Smooth muscle cell (in vitro differentiated cells): ENCODE data around the gene B4GALT6. TPM values are rescaled to one million over a fixed set of nuclear protein-coding genes. Genes with fewer than 3 reads are reported as not detected.
A peak's percentile ranks its signal among the peaks of the same experiment; 100 is the strongest.

Source experiments
- DNase-seq: peaks from one replicate; lab custom pipeline; 2025; ENCODE audit not compliant: unreplicated experiment; lab: John Stamatoyannopoulos, UW
- H2AFZ ChIP-seq: fragments of 200-600 bp; sonication (generic); 2 replicates; pipeline ENCODE4 v1.6.0; 2016; ENCODE audit warnings: antibody characterized with exemption, low read depth, mild to moderate bottlenecking
- H3F3A ChIP-seq: fragments of 200-600 bp; sonication (generic); 2 replicates; pipeline ENCODE4 v1.6.0; 2017; ENCODE audit warnings: antibody characterized with exemption, low read depth
- H3K27ac ChIP-seq: fragments of 200-600 bp; sonication (generic); 2 replicates; pipeline ENCODE4 v1.5.1; 2016; ENCODE audit warnings: low read depth, mild to moderate bottlenecking
- H3K27me3 ChIP-seq: fragments of 200-600 bp; sonication (generic); 2 replicates; pipeline ENCODE4 v1.6.1; 2016; ENCODE audit warnings: low read depth, mild to moderate bottlenecking
- H3K36me3 ChIP-seq: fragments of 200-600 bp; sonication (generic); 2 replicates; pipeline ENCODE4 v1.5.1; 2016; ENCODE audit warnings: low read depth
- H3K4me1 ChIP-seq: fragments of 200-600 bp; sonication (generic); 2 replicates; pipeline ENCODE4 v1.5.1; 2016; ENCODE audit warnings: low read depth
- H3K4me2 ChIP-seq: fragments of 200-600 bp; sonication (generic); 2 replicates; pipeline ENCODE4 v1.6.0; 2016; ENCODE audit warnings: mild to moderate bottlenecking
- H3K4me3 ChIP-seq: fragments of 200-600 bp; sonication (generic); 2 replicates; pipeline ENCODE4 v1.5.1; 2016; ENCODE audit warnings: mild to moderate bottlenecking
- H3K79me2 ChIP-seq: fragments of 200-600 bp; sonication (generic); 2 replicates; pipeline ENCODE4 v1.6.0; 2016; ENCODE audit warnings: low read depth, mild to moderate bottlenecking
- H3K9ac ChIP-seq: fragments of 200-600 bp; sonication (generic); 2 replicates; pipeline ENCODE4 v1.6.0; 2016; ENCODE audit warnings: low read depth
- H3K9me3 ChIP-seq: fragments of 200-600 bp; sonication (generic); replicated peaks from 2 replicates; pipeline ENCODE4 v1.5.1; 2016; ENCODE audit warnings: low read depth
- H4K20me1 ChIP-seq: fragments of 200-600 bp; sonication (generic); 2 replicates; pipeline ENCODE4 v1.6.0; 2016; ENCODE audit warnings: low read depth
- CTCF ChIP-seq: fragments of 200-600 bp; sonication (generic); IDR thresholded peaks from 2 replicates; pipeline ENCODE4 v1.5.1; 2017; ENCODE audit warnings: borderline replicate concordance, mild to moderate bottlenecking, antibody characterized with exemption; ENCODE audit not compliant: insufficient read depth, poor library complexity, severe bottlenecking
- WGBS: methylation state at CpG from one replicate; pipeline ENCODE4 v1.1.7; 2016; ENCODE audit warnings: low lambda C conversion rate; 5-methylcytosine and 5-hydroxymethylcytosine counted together
- polyA plus RNA-seq: library from polyadenylated mRNA; unstranded; fragments of >200 nt; fragmentation: Nextera tagmentation; extraction: Ambion mirVana; gene quantifications from 2 replicates; pipeline ENCODE4 v1.2.1, GENCODE V29; 2016
- total RNA-seq: library from RNA; depleted of rRNA; stranded (reverse); fragments of >200 nt; gene quantifications from 2 replicates; pipeline ENCODE4 v1.2.3, GENCODE V29; 2014

The B4GALT6 gene
- total and polyA plus RNA-seq, 2 experiments from 2014 or later, result 4.0 to 15.1 TPM

DNA sequence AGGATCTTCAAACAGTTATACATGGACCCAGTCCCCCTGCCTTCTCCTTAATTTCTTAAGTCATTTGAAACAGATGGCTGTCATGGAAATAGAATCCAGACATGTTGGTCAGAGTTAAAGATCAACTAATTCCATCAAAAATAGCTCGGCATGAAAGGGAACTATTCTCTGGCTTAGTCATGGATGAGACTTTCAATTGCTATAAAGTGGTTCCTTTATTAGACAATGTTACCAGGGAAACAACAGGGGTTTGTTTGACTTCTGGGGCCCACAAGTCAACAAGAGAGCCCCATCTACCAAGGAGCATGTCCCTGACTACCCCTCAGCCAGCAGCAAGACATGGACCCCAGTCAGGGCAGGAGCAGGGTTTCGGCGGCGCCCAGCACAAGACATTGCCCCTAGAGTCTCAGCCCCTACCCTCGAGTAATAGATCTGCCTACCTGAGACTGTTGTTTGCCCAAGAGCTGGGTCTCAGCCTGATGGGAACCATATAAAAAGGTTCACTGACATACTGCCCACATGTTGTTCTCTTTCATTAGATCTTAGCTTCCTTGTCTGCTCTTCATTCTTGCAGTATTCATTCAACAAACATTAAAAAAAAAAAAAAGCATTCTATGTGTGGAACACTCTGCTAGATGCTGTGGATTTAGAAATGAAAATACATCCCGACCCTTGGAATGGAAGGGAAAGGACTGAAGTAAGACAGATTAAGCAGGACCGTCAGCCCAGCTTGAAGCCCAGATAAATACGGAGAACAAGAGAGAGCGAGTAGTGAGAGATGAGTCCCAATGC, 88.1 kb downstream of the B4GALT6 start:
- no peaks in the 10 kb centered on the region for H3K9me3 ChIP-seq
- H4K20me1 ChIP-seq, result no peaks in the 10 kb centered on the region
- H2AFZ ChIP-seq, result peak overlapping the region; percentile 30
- H3K79me2 ChIP-seq, result no peaks in the 10 kb centered on the region
- TF ChIP-seq CTCF, result no peak
- no peak overlapping the region for H3K4me3 ChIP-seq
- H3K27me3 ChIP-seq, result no peaks in the 10 kb centered on the region
- H3K4me2 ChIP-seq, result peak overlapping the region; percentile 59
- no peaks in the 10 kb centered on the region for H3K4me1 ChIP-seq
- H3K27ac ChIP-seq, result peak overlapping the region; percentile 94
- H3F3A ChIP-seq, result peaks cover 11% of the 10 kb centered on the region
- no peak for DNase-seq
- H3K36me3 ChIP-seq, result no peaks in the 10 kb centered on the region
- WGBS, result 82% methylated on average over 9 of the region's 9 CpGs
- H3K9ac ChIP-seq, result peak overlapping the region; percentile 81

DNA sequence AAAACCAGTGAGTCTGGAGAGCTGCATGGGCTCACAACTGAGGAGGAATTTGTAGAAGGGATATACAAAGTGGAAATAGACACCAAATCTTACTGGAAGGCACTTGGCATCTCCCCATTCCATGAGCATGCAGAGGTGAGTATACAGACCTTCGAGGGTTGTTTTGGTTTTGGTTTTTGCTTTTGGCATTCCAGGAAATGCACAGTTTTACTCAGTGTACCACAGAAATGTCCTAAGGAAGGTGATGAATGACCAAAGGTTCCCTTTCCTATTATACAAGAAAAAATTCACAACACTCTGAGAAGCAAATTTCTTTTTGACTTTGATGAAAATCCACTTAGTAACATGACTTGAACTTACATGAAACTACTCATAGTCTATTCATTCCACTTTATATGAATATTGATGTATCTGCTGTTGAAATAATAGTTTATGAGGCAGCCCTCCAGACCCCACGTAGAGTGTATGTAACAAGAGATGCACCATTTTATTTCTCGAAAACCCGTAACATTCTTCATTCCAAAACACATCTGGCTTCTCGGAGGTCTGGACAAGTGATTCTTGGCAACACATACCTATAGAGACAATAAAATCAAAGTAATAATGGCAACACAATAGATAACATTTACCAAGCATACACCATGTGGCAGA, 89.1 kb downstream of the B4GALT6 start:
- H2AFZ ChIP-seq, result peak overlapping the region; percentile 30
- H3F3A ChIP-seq, result peaks cover 11% of the 10 kb centered on the region
- peak overlapping the region; percentile 59 for H3K4me2 ChIP-seq
- WGBS, result 90% methylated on average over 5 of the region's 5 CpGs
- no peaks in the 10 kb centered on the region for H4K20me1 ChIP-seq
- no peak for DNase-seq
- H3K36me3 ChIP-seq, result no peaks in the 10 kb centered on the region
- no peaks in the 10 kb centered on the region for H3K27me3 ChIP-seq
- no peaks in the 10 kb centered on the region for H3K4me1 ChIP-seq
- no peaks in the 10 kb centered on the region for H3K79me2 ChIP-seq
- no peaks in the 10 kb centered on the region for H3K9me3 ChIP-seq
- peak overlapping the region; percentile 81 for H3K9ac ChIP-seq
- H3K27ac ChIP-seq, result peak overlapping the region; percentile 94
- no peak for TF ChIP-seq CTCF
- H3K4me3 ChIP-seq, result no peak overlapping the region

GRCh38 chr18:31592506-31593157, 91.7 kb downstream of the B4GALT6 start:
- Histone ChIP-seq H3F3A (peaks cover 8% of the 10 kb centered on the region), H2AFZ (no peak overlapping the region), H3K27me3 (no peaks in the 10 kb centered on the region), H3K4me3 (peak overlapping the region; percentile 23), H3K9ac (no peak overlapping the region), H3K79me2 (no peaks in the 10 kb centered on the region), H3K4me2 (no peak overlapping the region), H3K9me3 (no peaks in the 10 kb centered on the region), H4K20me1 (no peaks in the 10 kb centered on the region), H3K4me1 (no peaks in the 10 kb centered on the region), H3K27ac (no peak overlapping the region), H3K36me3 (no peaks in the 10 kb centered on the region)
- no peak for TF ChIP-seq CTCF
- WGBS, result 85% methylated on average over 10 of the region's 10 CpGs
- no peak for DNase-seq
